ENCODE measurements around the gene ORAI1.

GRCh38 chr12:121581686-121582429 is 44.5 kb upstream of the ORAI1 start:
- TF ChIP-seq GABPA (IDR thresholded peaks at IDR 0.05; ENCODE audit: low read depth) (no peak), CTCF (IDR thresholded peaks at IDR 0.05; ENCODE audit: insufficient read depth, low read length) (no peak)
